HG03439 (cell line): ENCODE results near the gene SPEN.
A peak's percentile ranks its signal among the peaks of the same experiment; 100 is the strongest.
"Not testable (repeated sequence)": the region's sequence is repeated elsewhere in the genome, so short reads cannot be mapped to it uniquely, and the experiment has no call there.

ENCODE experiments used
- ATAC-seq: cut with Tn5 transposase; IDR thresholded peaks from one replicate; pipeline ENCODE4 v1.9.1; 2021; ENCODE audit warnings: mild to moderate bottlenecking, moderate library complexity; ENCODE audit not compliant: unreplicated experiment

The SPEN gene

DNA sequence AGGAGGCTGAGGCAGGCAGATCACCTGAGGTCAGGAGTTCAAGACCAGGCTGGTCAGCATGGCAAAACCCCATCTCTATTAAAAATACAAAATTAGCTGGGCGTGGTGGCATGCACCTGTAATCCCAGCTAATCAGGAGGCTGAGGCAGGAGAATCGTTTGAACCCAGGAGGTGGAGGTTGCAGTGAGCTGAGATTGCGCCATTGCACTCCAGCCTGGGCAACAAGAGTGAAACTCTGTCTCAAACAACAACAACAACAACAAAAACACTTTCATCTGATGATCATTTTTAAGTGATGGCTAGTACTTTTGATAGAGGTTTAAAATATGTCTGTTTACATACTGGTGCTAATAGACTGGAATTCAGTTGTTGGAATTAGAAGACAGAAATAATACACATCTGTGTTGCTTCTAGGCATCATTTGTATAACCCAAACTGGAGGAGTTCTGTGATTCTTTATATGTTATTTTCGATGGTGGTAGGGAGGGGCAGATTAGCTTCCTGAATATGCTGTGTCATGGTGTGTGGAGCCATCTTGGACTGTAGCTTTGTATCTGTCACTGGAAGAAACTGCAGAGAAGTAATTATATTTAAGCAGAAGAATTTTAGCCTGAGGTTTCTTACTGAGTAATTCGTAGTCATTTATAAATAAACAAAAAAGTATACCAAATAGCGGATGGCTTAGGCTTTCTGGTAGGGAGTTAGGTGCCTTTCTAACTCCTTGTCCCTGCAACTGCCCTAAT lies 45.5 kb downstream of the SPEN start:
- ATAC-seq = not testable (repeated sequence)

DNA sequence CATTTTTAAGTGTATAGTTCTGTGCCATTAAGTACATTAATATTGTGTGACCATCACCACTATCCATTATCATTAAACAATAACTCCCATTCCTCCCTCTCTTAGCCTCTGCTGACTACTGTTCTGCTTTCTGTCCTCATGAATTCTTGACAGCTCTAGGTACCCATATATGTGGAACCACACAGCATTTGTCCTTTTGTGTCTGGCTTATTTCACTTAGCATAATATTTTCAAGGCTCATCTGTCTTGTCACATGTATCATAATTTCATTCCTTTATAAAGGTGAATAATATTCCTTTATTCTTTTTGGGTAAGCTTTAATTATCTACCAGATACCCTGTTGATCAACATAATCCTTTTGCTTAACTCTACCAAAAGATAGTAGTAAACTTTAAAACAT lies 47.7 kb downstream of the SPEN start:
- ATAC-seq = no peak

DNA sequence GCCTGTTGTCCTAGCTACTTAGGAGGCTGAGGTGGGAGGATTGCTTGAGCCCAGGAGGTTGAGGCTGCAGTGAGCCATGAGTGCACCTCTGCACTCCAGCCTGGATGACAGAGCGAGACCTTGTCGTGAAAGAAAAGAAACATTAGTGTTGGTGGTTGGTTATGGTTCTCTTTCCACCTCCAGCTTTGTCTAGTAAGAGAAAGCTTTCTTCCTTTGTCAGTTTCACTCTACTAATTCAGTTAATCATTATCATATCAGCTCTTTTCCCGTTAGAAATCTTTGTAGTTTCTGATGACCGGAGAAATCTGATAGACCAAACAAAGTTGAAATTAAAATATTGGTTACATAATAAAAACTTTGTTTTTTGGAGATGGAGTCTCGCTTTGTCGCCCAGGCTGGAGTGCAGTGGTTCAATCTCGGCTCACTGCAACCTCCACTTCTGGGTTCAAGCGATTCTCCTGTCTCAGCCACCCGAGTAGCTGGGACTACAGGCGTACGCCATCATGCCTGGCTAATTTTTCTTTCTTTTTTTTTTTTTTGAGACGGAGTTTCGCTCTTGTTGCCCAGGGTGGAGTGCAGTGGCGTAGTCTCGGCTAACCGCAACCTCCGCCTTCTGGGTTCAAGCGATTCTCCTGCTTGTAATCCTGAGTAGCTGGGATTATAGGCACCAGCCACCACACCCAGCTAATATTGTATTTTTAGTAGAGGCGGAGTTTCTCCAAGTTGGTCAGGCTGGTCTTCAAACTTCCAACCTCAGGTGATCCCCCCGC lies 49.5 kb downstream of the SPEN start:
- not testable (repeated sequence) for ATAC-seq

DNA sequence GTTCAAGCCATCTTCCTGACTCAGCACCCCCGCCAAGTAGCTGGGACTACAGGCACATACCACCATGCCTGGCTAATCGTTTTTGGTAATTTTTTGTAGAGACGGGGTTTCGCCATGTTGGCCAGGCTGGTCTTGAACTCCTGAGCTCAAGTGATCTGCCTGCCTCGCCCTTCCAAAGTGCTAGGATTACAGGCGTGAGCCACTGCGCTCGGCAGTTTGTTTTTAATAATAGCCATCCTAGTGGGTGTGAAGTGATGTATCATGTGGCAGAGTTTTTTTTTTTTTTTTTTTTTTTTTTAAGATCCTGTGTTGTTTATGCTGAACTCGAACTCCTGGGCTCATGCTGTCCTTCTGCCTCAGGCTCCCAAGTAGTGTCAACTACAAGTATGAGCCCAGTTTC lies 51.8 kb downstream of the SPEN start:
- ATAC-seq = no peak

DNA sequence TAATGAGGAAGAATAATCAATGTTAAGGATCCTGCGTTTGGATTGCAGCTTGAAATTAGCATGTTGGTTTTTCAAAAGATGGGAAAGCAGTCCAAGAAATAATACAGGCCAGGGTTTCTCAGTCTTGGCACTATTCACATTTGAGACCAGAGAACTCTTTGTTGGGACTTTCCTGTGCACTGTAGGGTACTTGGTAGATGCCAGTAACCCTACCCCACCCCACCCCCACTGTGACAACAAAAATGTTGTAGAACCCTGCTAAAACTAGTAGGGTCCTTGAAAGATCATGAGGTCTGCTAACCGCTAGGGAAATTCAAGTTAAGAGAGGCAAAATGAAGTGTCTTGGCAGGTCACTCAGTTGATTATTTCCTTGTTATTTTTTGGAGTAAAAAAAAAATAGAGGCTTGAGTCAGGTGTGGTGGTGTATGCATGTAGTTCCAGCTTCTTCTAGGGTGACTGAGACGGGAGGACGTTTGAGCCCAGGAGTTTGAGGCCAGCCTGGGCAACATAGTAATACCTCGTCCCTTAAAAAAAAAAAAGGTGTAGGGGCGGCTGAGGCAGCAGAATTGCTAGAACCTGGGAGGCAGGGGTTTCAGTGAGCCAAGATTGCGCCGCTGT lies 53.3 kb downstream of the SPEN start:
- no peak for ATAC-seq

DNA sequence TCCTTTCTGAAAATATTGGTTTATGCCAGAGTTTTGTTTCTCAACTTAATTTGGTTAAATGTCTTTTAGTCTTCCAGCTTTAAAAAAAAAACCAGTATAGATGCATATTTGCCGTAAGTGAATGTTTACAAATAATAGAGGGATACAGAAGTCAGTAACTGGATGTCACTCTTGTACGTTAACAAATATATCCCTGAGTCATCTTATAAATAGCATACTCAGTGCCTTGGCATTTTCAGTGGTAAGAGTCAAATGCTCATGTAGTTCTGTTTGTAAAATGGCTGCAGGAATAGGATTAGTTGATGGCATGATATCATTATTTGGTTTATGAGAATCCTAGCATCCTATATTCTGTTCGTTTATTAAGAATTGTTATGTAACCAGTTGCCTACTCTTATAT lies 55.4 kb downstream of the SPEN start:
- no peak for ATAC-seq

DNA sequence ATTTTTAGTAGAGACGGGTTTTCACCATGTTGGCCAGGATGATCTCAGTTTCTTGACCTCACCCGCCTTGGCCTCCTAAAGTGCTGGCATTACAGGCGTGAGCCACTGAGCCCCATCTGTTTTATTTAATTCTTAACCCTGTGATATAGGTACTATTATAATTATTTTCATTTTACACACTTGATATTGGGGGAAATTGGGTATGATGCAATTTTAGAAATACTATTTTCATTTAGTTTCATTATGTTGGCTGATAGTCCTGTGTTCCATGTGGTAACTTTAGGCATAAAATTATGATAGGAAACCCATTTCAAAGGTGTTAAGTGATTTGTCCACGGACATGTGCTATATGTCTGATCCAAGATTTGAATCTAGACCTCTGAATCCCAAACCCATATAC lies 61.1 kb downstream of the SPEN start:
- no peak for ATAC-seq

DNA sequence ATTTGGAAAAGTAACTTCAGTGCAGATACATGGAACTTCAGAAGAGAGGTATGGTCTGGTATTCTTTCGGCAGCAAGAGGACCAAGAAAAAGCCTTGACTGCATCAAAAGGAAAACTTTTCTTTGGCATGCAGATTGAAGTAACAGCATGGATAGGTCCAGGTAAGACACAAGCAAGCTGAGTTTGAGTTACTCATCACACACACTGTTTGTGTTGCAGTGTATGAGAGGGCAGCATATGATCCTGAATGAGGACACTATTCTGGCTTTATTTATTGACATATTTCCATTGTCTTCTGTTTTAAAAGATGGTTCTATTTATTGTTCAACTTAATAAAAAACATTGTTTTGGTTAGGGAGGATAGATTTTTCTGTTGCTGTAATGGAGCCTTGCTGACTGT lies 63.6 kb downstream of the SPEN start:
- ATAC-seq = no peak

DNA sequence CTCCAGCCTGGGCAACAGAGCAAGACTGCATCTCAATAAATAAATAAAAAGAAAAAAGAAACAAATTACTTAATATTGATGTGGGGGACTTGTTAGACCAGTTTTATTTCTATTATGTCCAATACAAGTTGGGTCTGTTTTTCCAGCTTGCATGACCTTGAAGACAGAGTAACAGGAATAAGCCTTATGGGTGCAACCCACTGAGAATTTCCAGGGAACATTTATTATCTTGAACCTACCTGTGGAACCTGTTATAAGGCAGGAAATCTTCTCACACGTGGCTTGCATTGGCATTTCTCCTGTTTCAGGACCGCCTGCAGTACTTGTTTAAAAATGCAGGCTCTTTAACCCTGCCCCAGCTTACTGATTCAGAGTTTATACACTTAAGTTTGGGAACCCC lies 64.4 kb downstream of the SPEN start:
- ATAC-seq = no peak

DNA sequence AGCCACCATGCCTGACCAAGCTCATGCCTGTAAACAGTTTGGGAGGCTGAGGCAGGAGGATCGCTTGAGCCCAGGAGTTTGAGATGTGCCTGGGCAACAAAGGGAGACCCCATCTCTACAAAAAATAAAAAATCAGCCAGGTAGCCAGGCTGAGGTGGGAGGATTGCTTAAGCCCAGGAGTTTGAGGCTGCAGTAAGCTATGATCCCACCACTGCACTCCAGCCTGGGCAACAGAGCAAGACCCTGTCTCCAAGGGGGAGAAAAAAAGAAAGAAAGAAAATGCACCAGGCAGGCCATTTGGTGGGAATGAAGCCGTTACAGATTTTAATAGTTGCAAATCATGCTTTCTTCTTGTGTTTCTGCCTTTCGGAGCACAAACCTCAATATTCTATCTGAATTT lies 66.1 kb downstream of the SPEN start:
- ATAC-seq = not testable (repeated sequence)

DNA sequence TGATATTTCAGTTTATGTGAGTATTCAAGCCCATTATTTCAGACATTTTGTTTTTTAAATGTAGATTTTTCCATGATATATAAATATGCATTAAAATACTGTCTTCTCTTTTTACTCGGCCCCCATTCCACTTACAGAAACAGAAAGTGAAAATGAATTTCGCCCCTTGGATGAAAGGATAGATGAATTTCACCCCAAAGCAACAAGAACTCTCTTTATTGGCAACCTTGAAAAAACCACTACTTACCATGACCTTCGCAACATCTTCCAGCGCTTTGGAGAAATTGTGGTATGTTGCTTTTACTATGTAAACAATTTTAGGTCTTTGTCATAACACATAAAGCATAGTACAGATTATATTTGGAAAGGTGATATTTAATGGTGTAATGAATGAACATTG lies 68.5 kb downstream of the SPEN start:
- ATAC-seq = no peak

DNA sequence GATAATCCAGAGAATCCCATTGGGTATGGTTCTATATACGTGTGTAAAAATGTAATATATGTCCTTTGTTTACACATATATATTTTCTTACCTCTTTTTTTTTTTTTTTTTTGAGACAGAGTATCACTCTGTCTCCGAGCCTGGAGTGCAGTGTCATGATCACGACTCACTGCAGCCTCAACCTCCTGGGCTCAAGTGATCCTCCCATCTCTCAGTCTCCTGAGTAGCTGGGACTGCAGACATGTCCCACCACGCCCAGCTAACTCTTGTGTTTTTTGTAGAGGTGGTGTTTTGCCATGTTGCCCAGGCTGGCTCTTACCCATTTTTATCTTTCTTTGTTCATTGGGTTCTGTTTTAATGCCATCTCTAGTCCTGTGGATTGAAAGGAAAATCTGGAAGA lies 68.9 kb downstream of the SPEN start:
- ATAC-seq = no peak

DNA sequence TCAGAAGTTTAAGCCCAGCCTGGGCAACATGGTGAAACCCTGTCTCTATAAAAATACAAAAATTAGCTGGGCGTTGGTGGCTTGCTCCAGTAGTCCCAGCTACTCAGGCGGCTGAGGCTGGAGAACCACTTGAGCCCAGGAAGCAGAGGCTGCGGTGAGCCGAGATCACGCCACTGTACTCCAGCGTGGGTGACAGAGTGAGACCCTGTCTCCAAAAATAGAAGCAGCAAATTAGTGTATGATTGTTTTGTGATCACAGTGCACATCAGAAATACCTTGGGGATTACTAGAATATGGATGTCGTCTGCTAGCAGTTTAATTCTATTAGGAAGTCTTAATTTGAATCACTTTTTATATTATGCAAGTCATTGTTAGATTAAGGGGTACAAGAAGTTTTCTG lies 69.4 kb downstream of the SPEN start:
- ATAC-seq = no peak

DNA sequence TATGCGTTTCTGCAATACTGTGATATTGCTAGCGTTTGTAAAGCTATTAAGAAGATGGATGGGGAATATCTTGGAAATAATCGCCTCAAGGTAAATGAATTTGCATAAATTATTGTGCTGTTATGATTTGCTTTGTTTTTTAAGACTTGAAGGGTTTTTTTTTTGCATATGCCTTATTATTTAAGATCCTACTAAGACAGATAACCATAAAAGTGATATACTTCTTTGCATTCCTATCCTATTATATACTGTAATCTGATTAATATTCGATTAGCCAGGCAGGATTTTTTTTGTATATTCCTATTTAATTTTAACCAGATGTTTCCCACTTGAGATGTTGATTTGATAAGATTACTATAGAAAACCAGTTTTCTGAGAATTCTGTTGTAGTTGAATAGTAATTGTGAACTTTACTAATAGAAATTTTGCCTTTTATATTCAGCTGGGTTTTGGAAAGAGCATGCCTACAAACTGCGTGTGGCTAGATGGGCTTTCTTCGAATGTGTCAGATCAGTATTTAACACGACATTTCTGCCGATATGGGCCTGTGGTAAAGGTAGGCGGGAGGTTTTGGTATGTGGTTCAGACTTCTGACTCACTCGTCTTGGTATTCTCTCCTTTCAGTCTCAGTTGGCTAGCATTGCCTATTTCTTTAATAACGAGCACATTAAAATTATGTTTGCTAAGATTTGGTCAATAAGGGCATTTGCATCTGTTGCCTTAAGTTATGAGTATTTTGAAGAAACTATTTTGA lies 71.6 kb downstream of the SPEN start:
- ATAC-seq = peak; percentile 70

DNA sequence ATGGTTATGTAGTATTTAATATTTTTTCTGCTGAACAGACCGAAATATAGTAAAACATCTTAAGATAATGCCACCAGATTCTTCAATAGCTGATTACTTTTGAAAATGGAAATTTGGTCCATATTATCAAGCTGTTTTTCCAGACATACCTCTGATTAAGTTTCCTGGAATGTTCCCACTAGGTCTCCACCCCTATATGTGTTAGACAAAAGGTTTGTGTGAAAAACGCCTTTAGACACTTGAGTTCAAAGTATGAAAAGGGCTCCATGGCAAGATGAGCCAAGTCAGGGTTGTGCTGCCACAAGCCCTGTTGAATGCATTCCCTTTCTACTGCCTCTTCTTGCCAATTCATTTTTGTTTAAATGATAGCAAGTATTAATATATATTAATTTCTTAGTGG lies 75.7 kb downstream of the SPEN start:
- no peak for ATAC-seq

DNA sequence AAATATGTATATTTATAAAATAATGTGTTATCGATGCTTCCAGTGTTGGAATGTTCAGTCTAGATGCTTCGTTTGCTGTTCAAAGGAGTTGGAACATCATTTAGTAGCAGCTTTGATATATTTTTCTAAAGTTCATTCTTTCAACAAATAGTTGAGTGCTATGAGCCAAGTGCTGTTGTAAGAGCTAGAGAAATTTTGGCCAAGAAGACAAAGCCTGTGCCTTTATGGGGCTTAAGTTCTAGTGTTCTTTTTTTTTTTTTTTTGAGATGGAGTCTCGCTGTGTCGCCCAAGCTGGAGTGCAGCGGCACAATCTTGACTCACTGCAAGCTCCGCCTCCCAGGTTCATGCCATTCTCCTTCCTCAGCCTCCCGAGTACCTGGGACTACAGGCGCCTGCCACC lies 78.9 kb downstream of the SPEN start:
- ATAC-seq = not testable (repeated sequence)

DNA sequence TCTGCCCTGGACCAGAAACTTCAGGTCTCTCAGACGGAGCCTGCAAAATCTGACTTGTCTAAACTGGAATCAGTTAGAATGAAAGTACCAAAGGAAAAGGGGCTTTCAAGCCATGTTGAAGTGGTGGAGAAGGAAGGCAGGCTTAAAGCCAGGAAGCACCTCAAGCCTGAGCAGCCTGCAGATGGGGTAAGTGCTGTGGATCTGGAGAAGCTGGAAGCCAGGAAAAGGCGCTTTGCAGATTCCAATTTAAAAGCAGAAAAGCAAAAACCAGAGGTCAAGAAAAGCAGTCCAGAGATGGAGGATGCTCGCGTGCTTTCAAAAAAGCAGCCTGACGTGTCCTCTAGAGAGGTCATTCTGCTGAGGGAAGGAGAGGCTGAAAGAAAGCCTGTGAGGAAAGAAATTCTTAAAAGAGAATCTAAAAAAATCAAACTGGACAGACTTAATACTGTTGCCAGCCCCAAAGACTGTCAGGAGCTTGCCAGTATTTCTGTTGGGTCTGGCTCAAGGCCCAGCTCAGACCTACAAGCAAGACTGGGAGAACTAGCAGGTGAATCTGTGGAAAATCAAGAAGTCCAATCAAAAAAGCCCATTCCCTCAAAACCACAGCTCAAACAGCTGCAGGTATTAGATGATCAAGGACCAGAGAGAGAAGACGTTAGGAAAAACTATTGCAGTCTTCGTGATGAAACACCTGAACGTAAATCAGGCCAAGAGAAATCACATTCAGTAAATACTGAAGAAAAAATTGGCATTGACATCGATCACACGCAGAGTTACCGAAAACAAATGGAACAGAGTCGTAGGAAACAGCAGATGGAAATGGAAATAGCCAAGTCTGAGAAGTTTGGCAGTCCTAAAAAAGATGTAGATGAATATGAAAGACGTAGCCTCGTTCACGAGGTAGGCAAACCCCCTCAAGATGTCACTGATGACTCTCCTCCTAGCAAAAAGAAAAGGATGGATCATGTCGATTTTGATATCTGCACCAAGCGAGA lies 81.8 kb downstream of the SPEN start:
- ATAC-seq = no peak

DNA sequence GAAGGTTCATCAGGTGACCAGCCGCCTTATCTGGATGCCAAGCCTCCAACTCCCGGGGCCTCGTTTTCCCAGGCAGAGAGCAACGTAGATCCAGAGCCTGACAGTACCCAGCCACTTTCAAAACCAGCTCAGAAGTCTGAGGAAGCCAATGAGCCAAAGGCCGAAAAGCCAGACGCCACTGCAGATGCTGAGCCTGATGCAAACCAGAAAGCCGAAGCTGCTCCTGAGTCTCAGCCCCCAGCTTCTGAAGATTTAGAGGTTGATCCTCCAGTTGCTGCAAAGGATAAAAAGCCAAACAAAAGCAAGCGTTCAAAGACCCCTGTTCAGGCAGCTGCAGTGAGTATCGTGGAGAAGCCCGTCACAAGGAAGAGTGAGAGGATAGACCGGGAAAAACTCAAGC lies 83.9 kb downstream of the SPEN start:
- no peak for ATAC-seq

DNA sequence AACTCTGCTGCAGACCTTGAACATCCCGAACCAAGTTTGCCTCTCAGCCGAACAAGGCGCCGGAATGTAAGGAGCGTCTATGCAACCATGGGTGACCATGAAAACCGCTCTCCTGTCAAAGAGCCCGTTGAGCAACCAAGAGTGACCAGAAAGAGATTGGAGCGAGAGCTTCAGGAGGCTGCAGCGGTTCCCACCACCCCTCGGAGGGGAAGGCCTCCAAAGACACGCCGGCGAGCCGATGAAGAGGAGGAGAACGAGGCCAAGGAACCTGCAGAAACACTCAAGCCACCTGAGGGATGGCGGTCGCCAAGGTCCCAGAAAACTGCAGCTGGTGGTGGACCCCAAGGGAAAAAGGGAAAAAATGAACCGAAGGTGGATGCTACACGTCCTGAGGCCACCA lies 84.4 kb downstream of the SPEN start:
- ATAC-seq = no peak

DNA sequence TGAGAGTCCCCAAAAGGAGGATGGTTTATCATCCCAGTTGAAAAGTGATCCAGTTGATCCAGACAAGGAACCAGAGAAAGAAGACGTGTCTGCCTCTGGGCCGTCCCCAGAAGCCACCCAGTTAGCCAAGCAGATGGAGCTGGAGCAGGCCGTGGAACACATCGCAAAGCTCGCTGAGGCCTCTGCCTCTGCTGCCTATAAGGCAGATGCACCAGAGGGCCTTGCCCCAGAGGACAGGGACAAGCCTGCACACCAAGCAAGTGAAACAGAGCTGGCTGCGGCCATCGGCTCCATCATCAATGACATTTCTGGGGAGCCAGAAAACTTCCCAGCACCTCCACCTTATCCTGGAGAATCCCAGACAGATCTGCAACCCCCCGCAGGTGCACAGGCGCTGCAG lies 85.1 kb downstream of the SPEN start:
- no peak for ATAC-seq
